ENCODE data around the gene EZR. TPM values are rescaled to one million over a fixed set of nuclear protein-coding genes. Genes with fewer than 3 reads are reported as not detected.

EZR gene
- total and polyA plus RNA-seq, 2 experiments from 2014 or later, result 399 to 623 TPM

- H3K4me1 ChIP-seq (ENCODE audit: insufficient read depth), result peaks cover 23% of the 10 kb centered on the region
- WGBS (ENCODE audit: low lambda C conversion rate, missing lambda C conversion rate), result 93% methylated on average over 6 of the region's 6 CpGs
- H3K27ac ChIP-seq, result no peak overlapping the region
- H4K20me1 ChIP-seq (ENCODE audit: insufficient read depth, poor library complexity, severe bottlenecking), result no peaks in the 10 kb centered on the region
- H2AFZ ChIP-seq, result no peak overlapping the region
- H3K9me3 ChIP-seq (ENCODE audit: low read depth), result no peaks in the 10 kb centered on the region
- TF ChIP-seq EZH2 (IDR thresholded peaks at IDR 0.05; ENCODE audit: borderline replicate concordance) (no peak), EZH2phosphoT487 (IDR thresholded peaks at IDR 0.05; ENCODE audit: low read depth, severe bottlenecking, unreplicated experiment) (no peak)
- TF ChIP-seq, protein P1, sequence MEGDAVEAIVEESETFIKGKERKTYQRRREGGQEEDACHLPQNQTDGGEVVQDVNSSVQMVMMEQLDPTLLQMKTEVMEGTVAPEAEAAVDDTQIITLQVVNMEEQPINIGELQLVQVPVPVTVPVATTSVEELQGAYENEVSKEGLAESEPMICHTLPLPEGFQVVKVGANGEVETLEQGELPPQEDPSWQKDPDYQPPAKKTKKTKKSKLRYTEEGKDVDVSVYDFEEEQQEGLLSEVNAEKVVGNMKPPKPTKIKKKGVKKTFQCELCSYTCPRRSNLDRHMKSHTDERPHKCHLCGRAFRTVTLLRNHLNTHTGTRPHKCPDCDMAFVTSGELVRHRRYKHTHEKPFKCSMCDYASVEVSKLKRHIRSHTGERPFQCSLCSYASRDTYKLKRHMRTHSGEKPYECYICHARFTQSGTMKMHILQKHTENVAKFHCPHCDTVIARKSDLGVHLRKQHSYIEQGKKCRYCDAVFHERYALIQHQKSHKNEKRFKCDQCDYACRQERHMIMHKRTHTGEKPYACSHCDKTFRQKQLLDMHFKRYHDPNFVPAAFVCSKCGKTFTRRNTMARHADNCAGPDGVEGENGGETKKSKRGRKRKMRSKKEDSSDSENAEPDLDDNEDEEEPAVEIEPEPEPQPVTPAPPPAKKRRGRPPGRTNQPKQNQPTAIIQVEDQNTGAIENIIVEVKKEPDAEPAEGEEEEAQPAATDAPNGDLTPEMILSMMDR (IDR thresholded peaks at IDR 0.05; ENCODE audit: poor library complexity), result no peak
- H3K4me2 ChIP-seq, result no peak overlapping the region
- no peaks in the 10 kb centered on the region for H3K79me2 ChIP-seq
- no peak overlapping the region for H3K4me3 ChIP-seq
- DNase-seq (ENCODE audit: low spot score), result no peak
- H3K27me3 ChIP-seq, result no peaks in the 10 kb centered on the region
- no peaks in the 10 kb centered on the region for H3K9me2 ChIP-seq (replicated peaks; ENCODE audit: insufficient read depth)
- no peaks in the 10 kb centered on the region for H3K36me3 ChIP-seq (replicated peaks; ENCODE audit: insufficient read depth, low read depth)
Measured at GRCh38 chr6:158860279-158860865, 41.2 kb upstream of the EZR start.

GRCh38 chr6:158856261-158856660 lies 37.1 kb upstream of the EZR start:
- Histone ChIP-seq H3K27me3 (no peaks in the 10 kb centered on the region), H4K20me1 (ENCODE audit: insufficient read depth, poor library complexity, severe bottlenecking) (no peaks in the 10 kb centered on the region), H3K4me2 (no peak overlapping the region), H3K9me3 (ENCODE audit: low read depth) (no peaks in the 10 kb centered on the region), H2AFZ (no peak overlapping the region), H3K36me3 (replicated peaks; ENCODE audit: insufficient read depth, low read depth) (no peaks in the 10 kb centered on the region), H3K79me2 (no peaks in the 10 kb centered on the region), H3K27ac (peak overlapping the region; percentile 71), H3K4me1 (ENCODE audit: insufficient read depth) (peaks cover 35% of the 10 kb centered on the region), H3K4me3 (no peak overlapping the region), H3K9me2 (replicated peaks; ENCODE audit: insufficient read depth) (no peaks in the 10 kb centered on the region)
- DNase-seq (ENCODE audit: low spot score), result peak; percentile 51
- 61% methylated on average over 4 of the region's 4 CpGs for WGBS (ENCODE audit: low lambda C conversion rate, missing lambda C conversion rate)
- no peak for TF ChIP-seq EZH2phosphoT487 (IDR thresholded peaks at IDR 0.05; ENCODE audit: low read depth, severe bottlenecking, unreplicated experiment)
- TF ChIP-seq EZH2 (IDR thresholded peaks at IDR 0.05; ENCODE audit: borderline replicate concordance), result no peak
- TF ChIP-seq, protein P1 (IDR thresholded peaks at IDR 0.05; ENCODE audit: poor library complexity), result no peak

GRCh38 chr6:158854214-158855101 lies 35.3 kb upstream of the EZR start:
- Histone ChIP-seq H4K20me1 (ENCODE audit: insufficient read depth, poor library complexity, severe bottlenecking) (no peaks in the 10 kb centered on the region), H3K9me3 (ENCODE audit: low read depth) (no peaks in the 10 kb centered on the region), H2AFZ (no peak overlapping the region), H3K4me1 (ENCODE audit: insufficient read depth) (peaks cover 47% of the 10 kb centered on the region), H3K9me2 (replicated peaks; ENCODE audit: insufficient read depth) (no peaks in the 10 kb centered on the region), H3K27ac (peak overlapping the region; percentile 98), H3K4me3 (no peak overlapping the region), H3K27me3 (no peaks in the 10 kb centered on the region), H3K36me3 (replicated peaks; ENCODE audit: insufficient read depth, low read depth) (no peaks in the 10 kb centered on the region), H3K79me2 (no peaks in the 10 kb centered on the region), H3K4me2 (peak overlapping the region; percentile 62)
- peak; percentile 48 for DNase-seq (ENCODE audit: low spot score)
- WGBS (ENCODE audit: low lambda C conversion rate, missing lambda C conversion rate), result 49% methylated on average over 7 of the region's 7 CpGs
- TF ChIP-seq, protein P1 (IDR thresholded peaks at IDR 0.05; ENCODE audit: poor library complexity), result no peak
